ENCODE results near the gene SLC27A2.
"Not testable (repeated sequence)": the region's sequence is repeated elsewhere in the genome, so short reads cannot be mapped to it uniquely, and the experiment has no call there.

Gene SLC27A2

GRCh38 chr15:50181969-50182218, at the start of gene SLC27A2:
SLC27A2 (plus strand) TSS chr15:50182196; CDS start chr15:50182428, 232 bp downstream.
- DNase-seq = peak; percentile 48

- not testable (repeated sequence) for DNase-seq
Measured at GRCh38 chr15:50132251-50132984, 49.6 kb upstream of the SLC27A2 start.

GRCh38 chr15:50134524-50135024, 47.4 kb upstream of the SLC27A2 start:
- no peak for DNase-seq

GRCh38 chr15:50135031-50135551, 46.9 kb upstream of the SLC27A2 start:
- no peak for DNase-seq

GRCh38 chr15:50137330-50137761, 44.6 kb upstream of the SLC27A2 start:
- no peak for DNase-seq

DNA sequence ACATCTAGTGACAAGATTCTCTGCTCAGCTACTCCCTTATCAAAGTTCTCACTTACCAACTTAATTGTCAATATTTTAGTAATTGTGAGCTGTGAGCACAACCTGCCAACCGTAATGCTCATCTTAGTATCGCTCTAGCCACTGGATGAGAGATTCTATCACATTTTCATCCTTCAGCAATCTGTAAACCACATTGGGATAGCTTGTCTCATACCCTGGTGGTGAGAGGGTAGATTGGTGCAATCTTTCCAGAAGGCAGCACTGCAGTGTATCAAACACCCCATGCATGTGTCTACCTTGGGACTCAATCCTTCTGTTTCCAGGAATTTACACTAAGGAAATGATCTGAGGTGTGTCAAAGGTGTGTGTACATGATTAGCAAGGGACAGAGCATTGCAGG, 44.1 kb upstream of the SLC27A2 start:
- DNase-seq = no peak

DNA sequence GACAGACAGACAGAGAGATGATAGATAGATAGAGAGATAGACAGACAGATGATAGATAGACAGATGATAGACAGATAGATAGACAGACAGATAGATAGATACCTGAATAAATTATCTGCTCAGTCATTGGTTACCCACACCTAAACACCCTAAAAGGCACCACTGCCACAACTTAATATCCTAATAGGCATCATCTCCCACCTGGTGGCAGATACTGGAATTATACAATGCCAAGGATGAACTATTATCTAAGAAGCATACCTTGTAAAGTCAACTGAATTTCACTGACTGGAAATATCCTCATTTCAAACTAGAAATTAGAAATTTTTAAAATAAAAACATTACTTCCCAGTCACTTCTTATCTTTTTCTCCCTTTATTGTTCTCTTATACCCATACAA, 43.6 kb upstream of the SLC27A2 start:
- DNase-seq = no peak

GRCh38 chr15:50140098-50140497, 41.9 kb upstream of the SLC27A2 start:
- DNase-seq = no peak

GRCh38 chr15:50140983-50141382, 41.0 kb upstream of the SLC27A2 start:
- DNase-seq = no peak

DNA sequence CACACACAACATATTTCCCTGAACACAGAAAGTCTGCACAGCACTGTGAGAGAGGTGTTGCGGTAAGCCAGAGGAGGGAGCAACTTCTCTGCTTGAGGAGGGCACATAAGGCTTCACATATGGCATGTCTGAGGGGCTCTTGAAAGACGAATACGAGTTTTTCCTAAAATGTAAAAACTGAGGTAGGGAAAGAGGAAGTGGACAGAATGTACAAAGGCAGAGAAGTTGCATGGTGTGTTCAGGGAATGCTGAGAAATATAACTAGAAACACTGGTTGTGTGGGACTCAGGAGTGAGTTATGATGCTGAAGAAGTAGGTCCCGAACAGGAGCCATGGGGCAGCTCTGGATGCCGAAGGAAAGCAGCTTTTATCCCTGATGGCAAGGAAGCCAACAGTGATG, 40.1 kb upstream of the SLC27A2 start:
- no peak for DNase-seq

DNA sequence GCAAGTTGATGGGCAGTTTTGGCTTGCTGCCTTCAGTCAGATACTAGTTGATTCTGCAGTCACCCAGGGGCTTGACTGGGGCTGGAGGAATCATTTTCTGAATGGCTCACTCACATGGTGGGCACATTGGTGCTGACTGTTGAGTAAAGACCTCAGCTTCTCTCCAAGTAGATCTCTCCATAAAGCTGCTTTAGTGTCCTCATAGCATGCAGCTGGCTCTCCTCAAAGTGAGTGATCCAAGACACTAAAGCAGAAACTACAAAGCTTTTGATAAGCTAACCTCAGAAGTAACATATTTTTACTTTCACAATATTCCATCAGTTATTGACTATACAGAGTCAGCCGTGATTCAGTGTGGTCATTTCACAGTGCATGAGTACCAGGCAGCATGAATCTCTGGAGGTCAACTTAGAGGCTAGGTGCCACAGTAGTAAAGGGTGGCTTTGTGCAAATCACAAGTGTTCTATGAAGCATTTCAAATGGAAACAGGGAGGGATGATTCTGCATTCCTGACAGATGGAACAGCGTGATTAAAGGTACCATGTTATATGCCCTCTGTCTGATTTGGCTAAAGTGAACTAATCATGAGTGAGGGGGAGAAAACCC, 38.6 kb upstream of the SLC27A2 start:
- DNase-seq = no peak

- no peak for DNase-seq
Measured at GRCh38 chr15:50144341-50145120, 37.5 kb upstream of the SLC27A2 start.

GRCh38 chr15:50145451-50145872, 36.5 kb upstream of the SLC27A2 start:
- DNase-seq = no peak

- no peak for DNase-seq
Measured at GRCh38 chr15:50146632-50147031, 35.4 kb upstream of the SLC27A2 start.

DNA sequence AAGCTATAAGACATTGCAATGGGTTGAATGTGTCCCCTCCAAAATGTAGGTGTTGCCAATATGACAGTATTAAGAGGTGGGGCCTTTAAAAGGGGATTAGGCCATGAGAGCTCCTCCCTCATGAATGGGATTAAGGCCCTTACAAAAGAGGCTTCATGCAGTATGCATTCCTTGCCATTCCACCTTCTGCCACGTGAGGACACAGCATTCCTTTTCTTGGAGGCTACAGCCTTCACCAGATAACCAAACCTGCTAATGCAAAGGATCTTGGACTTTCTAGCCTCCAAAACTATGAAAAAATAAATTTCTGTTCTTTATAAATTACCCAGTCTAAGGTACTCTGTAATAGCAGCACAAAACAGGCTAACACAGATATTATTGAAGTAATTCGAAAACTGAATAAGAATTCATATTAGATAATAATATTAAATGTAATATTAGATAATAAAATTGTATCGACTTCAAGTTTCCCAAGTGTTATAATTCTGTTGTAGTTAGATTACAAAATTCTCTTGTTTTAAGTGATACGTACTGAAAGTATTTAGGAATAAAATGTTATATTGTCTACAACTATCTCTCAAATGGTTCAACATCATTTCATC, 33.5 kb upstream of the SLC27A2 start:
- no peak for DNase-seq

DNA sequence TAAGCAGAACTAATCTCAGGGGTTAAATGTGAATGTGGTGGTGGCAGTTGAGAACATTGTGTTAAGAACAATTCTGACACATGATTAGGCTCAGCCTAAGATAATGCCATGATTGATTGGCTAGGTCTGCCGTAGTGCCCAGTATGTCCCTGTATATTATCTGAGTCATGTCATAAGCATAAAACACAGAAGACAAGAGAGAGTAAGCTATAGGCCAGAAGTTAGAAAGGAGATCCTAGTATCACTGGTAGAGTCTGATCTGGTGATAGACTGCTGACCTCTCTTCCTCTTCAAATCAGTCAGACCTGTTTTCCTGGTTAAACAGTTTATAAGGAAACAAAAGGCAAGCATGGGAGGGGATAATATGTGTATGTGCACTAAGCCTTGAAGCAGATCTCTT, 32.9 kb upstream of the SLC27A2 start:
- no peak for DNase-seq

DNA sequence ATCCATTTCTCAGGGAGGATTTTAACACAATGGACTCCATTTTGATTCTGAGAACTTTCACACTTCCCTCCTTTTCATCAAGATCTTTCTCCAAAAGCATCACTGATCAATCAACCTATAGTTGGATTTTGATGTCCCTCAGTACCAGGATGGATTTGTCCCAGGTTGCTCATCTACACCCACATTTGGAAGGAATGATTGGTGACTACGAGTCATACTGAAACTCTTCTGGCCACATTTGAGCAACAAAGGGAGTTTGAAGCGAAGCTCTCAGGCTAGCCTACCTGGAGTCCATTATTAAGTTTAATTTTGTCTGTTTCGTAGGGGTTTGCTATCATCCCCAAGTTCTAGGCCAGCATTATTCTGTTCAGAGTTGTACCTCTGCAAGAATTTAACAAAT, 31.6 kb upstream of the SLC27A2 start:
- DNase-seq = no peak

DNA sequence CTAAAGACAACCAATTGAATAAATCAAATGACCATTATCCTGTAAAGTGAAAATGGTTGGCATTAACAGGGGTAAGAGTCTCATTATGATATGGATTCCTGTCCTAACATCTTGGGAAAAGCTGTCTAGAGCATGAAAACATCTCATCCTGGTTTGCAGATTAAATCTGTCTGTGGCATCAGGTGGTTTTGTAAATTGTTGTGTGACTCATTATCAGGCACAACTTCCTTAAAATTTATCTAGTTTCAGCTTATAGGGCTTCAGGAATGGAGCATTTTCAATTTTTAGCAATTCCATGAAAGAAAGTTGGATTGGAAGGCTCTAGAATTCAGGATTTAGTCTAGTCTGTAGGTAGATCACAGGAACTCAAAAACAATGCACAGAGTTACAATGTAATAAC, 31.1 kb upstream of the SLC27A2 start:
- no peak for DNase-seq

DNA sequence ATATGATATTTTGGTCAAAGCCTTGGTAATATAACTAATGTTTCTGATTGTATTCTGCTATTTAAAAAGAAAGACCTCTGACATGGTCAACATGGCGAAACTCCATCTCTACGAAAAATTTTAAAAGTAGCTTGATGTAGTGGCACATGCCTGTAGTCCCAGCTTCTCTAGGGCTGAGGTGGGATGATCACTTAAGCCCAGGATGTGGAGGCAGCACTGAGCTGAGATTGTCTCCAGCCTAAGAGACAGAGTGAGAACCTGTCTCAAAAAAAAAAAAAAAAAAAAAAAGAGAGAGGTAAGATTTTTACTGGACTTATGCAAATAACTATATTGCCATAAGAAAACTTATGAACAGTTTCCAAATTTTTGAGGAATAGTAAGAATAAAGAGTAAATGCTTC, 30.5 kb upstream of the SLC27A2 start:
- DNase-seq = no peak

DNA sequence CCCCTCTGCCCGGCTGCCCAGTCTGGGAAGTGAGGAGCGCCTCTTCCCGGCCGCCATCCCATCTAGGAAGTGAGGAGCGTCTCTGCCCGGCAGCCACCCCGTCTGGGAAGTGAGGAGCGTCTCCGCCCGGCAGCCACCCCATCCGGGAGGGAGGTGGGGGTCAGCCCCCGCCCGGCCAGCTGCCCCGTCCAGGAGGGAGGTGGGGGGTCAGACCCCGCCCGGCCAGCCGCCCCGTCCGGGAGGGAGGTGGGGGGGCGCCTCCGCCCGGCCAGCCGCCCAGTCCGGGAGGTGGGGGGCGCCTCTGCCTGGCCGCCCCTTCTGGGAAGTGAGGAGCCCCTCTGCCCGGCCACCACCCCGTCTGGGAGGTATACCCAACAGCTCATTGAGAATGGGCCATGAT, 23.8 kb upstream of the SLC27A2 start:
- not testable (repeated sequence) for DNase-seq

DNA sequence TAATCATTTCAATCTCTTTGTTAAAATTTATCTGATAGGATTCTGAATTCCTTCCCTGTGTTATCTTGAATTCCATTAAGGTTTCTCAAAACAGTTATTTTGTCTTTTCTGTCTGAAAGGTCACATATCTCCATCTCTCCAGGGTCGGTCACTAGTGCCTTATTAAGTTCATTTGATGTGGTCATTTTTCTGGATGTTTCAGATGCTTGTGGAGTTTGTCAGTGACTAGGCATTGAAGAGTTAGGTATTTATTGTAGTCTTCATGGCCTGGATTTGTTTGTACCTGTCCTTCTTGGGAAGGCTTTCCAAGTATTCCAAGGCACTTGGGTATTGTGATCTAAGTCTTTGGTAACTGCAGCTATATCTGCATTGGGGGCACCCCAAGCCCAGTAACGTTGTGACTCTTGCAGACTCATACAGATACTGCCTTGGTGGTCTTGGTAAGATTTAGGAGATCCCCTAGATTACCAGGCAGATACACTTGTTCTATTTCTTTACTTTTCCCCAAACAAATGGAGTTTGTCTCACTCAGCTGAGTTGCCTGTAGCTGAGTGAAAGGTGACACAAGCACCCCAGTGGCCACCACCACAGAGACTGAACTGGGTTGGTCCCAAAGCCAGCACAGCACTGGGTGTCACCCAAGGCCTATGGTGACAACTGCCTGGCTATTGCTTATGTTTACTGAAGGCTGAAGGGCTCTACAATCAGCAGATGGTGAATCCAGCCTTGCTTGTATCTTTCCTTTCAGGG, 18.9 kb upstream of the SLC27A2 start:
- no peak for DNase-seq

- DNase-seq = no peak
Measured at GRCh38 chr15:50163719-50164410, 18.1 kb upstream of the SLC27A2 start.
